Measurements from ENCODE around the gene GID8.

DNA sequence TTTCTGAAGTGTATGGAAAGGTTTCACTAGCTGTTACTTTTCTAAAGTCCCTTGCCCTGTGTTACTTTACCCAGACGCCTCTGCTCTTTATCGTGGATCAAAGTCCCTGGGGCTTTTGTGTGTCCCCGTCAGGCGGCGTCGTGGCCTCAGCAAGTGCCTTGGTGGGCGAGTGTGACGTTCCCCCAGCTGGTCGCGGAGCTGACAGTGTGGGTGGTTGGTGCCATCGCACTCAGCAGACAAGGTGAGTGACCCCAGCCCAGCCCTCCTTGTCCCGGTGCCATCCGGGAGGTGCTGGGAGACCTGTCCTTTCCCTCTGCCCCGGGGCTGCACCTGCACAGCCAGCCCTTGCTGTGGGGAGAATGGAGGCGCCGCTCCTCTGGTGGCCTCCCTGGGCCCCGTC is 49.0 kb upstream of the GID8 start:
- TF ChIP-seq, protein P1, sequence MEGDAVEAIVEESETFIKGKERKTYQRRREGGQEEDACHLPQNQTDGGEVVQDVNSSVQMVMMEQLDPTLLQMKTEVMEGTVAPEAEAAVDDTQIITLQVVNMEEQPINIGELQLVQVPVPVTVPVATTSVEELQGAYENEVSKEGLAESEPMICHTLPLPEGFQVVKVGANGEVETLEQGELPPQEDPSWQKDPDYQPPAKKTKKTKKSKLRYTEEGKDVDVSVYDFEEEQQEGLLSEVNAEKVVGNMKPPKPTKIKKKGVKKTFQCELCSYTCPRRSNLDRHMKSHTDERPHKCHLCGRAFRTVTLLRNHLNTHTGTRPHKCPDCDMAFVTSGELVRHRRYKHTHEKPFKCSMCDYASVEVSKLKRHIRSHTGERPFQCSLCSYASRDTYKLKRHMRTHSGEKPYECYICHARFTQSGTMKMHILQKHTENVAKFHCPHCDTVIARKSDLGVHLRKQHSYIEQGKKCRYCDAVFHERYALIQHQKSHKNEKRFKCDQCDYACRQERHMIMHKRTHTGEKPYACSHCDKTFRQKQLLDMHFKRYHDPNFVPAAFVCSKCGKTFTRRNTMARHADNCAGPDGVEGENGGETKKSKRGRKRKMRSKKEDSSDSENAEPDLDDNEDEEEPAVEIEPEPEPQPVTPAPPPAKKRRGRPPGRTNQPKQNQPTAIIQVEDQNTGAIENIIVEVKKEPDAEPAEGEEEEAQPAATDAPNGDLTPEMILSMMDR (IDR thresholded peaks at IDR 0.05), result no peak
- TF ChIP-seq POLR2A (IDR thresholded peaks at IDR 0.05), result no peak
